Mammary epithelial cell (primary cell): ENCODE data around the gene MAEA.

Source experiments
- EZH2 ChIP-seq: IDR thresholded peaks from 2 replicates; pipeline ENCODE4 v1.6.1; 2012; ENCODE audit warnings: low read length, inconsistent platforms, borderline replicate concordance
- TF ChIP-seq, protein P1 (sequence below), 2 donors: IDR thresholded peaks in 1 of 2; conservative IDR thresholded peaks in 1 of 2; 2 replicates each; pipeline ENCODE4 v1.5.1; 2011 to 2012; ENCODE audit warnings: inconsistent platforms in 2 of 2, low read length in 2 of 2, mild to moderate bottlenecking in 2 of 2, control low read depth in 1 of 2, low read depth in 1 of 2; ENCODE audit not compliant: insufficient read depth in 1 of 2; ENCODE audit errors: extremely low read depth in 1 of 2

DNA sequence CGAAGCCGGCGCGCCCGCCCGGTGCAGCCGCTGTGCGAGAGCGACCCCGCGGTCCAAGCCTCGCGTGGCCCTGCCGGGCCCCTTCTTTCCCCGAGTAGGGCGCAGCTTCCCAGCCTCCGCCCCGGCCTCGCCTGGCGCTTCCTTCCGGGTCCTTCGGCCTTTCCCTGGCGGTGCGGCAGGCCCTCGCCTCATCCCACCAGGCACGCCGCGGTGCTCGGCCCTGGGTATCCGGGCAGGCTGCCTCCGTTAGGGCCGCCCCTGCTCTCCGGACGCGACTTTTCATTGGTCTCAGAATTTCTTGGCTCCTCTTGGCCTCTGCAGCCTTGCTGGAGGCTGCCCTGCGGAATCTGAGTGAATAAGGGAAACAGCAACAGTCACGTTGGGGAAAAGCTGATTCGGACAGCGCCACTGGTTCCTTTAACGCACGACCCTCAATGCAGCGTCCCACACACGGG lies 57.7 kb downstream of the MAEA start:
- TF ChIP-seq, protein P1, sequence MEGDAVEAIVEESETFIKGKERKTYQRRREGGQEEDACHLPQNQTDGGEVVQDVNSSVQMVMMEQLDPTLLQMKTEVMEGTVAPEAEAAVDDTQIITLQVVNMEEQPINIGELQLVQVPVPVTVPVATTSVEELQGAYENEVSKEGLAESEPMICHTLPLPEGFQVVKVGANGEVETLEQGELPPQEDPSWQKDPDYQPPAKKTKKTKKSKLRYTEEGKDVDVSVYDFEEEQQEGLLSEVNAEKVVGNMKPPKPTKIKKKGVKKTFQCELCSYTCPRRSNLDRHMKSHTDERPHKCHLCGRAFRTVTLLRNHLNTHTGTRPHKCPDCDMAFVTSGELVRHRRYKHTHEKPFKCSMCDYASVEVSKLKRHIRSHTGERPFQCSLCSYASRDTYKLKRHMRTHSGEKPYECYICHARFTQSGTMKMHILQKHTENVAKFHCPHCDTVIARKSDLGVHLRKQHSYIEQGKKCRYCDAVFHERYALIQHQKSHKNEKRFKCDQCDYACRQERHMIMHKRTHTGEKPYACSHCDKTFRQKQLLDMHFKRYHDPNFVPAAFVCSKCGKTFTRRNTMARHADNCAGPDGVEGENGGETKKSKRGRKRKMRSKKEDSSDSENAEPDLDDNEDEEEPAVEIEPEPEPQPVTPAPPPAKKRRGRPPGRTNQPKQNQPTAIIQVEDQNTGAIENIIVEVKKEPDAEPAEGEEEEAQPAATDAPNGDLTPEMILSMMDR (conservative IDR thresholded peaks at IDR 0.05 in 1 of 2, IDR thresholded peaks at IDR 0.05 in 1 of 2; ENCODE audit: extremely low read depth in 1 of 2, insufficient read depth in 1 of 2, low read depth in 1 of 2, low read length in 2 of 2): no peak
- no peak for TF ChIP-seq EZH2
